Suprapubic skin (tissue), 4 donors: ENCODE data around the gene IQGAP3.

ENCODE experiments used
- CTCF ChIP-seq, 2 donors: fragments of 200-600 bp in 1 of 2; fragments of 450-650 bp in 1 of 2; sonication (generic) in 1 of 2; IDR thresholded peaks; one replicate each; pipeline ENCODE4 v1.5.1; 2016 to 2019; ENCODE audit warnings: antibody characterized with exemption in 2 of 2, mild to moderate bottlenecking in 1 of 2, moderate library complexity in 1 of 2
- POLR2A ChIP-seq, 2 donors: fragments of 450-650 bp; IDR thresholded peaks; one replicate each; pipeline ENCODE4 v1.6.1; 2017; ENCODE audit warnings: antibody characterized with exemption in 2 of 2, mild to moderate bottlenecking in 2 of 2, moderate library complexity in 2 of 2
- POLR2AphosphoS5 ChIP-seq, 3 donors: sonication (generic); formaldehyde crosslinking; IDR thresholded peaks; one replicate each; pipeline ENCODE4 v1.6.1; 2017; ENCODE audit warnings: antibody characterized with exemption in 3 of 3

GRCh38 chr1:156582388-156583017, 10.1 kb upstream of the IQGAP3 start:
- TF ChIP-seq CTCF (IDR thresholded peaks at IDR 0.05): no peak
- TF ChIP-seq POLR2AphosphoS5 (IDR thresholded peaks at IDR 0.05): no peak
- TF ChIP-seq POLR2A (IDR thresholded peaks at IDR 0.05): no peak
